Stimulated activated CD8-positive, alpha-beta memory T cell treated with anti-CD3 and anti-CD28 coated beads, Interleukin-4, amount 100 ng/mL, for 48 hours (primary cell): Measurements from ENCODE around the gene ALB.

Experiments used
- DNase-seq: peaks from one replicate; pipeline ENCODE4 v3.0.0-alpha.2; 2020

The ALB gene

DNA sequence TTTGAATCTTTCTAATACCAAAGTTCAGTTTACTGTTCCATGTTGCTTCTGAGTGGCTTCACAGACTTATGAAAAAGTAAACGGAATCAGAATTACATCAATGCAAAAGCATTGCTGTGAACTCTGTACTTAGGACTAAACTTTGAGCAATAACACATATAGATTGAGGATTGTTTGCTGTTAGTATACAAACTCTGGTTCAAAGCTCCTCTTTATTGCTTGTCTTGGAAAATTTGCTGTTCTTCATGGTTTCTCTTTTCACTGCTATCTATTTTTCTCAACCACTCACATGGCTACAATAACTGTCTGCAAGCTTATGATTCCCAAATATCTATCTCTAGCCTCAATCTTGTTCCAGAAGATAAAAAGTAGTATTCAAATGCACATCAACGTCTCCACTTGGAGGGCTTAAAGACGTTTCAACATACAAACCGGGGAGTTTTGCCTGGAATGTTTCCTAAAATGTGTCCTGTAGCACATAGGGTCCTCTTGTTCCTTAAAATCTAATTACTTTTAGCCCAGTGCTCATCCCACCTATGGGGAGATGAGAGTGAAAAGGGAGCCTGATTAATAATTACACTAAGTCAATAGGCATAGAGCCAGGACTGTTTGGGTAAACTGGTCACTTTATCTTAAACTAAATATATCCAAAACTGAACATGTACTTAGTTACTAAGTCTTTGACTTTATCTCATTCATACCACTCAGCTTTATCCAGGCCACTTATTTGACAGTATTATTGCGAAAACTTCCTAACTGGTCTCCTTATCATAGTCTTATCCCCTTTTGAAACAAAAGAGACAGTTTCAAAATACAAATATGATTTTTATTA lies 28.3 kb downstream of the ALB start:
- DNase-seq, result no peak

DNA sequence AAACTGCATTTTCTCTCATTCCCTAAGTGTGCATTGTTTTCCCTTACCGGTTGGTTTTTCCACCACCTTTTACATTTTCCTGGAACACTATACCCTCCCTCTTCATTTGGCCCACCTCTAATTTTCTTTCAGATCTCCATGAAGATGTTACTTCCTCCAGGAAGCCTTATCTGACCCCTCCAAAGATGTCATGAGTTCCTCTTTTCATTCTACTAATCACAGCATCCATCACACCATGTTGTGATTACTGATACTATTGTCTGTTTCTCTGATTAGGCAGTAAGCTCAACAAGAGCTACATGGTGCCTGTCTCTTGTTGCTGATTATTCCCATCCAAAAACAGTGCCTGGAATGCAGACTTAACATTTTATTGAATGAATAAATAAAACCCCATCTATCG lies 29.1 kb downstream of the ALB start:
- no peak for DNase-seq

DNA sequence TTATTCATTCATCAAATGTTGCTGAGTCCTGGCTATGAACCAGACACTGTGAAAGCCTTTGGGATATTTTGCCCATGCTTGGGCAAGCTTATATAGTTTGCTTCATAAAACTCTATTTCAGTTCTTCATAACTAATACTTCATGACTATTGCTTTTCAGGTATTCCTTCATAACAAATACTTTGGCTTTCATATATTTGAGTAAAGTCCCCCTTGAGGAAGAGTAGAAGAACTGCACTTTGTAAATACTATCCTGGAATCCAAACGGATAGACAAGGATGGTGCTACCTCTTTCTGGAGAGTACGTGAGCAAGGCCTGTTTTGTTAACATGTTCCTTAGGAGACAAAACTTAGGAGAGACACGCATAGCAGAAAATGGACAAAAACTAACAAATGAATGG lies 30.2 kb downstream of the ALB start:
- no peak for DNase-seq

DNA sequence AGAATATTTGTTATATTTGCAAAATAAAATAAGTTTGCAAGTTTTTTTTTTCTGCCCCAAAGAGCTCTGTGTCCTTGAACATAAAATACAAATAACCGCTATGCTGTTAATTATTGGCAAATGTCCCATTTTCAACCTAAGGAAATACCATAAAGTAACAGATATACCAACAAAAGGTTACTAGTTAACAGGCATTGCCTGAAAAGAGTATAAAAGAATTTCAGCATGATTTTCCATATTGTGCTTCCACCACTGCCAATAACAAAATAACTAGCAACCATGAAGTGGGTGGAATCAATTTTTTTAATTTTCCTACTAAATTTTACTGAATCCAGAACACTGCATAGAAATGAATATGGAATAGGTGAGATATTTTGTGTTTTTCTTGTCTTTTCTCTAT lies 31.9 kb downstream of the ALB start, which contains the start of gene AFP:
AFP (plus strand) TSS at position 238 of the 400 bp plus-strand sequence; CDS start at position 280, 42 bp downstream.
- DNase-seq, result no peak

DNA sequence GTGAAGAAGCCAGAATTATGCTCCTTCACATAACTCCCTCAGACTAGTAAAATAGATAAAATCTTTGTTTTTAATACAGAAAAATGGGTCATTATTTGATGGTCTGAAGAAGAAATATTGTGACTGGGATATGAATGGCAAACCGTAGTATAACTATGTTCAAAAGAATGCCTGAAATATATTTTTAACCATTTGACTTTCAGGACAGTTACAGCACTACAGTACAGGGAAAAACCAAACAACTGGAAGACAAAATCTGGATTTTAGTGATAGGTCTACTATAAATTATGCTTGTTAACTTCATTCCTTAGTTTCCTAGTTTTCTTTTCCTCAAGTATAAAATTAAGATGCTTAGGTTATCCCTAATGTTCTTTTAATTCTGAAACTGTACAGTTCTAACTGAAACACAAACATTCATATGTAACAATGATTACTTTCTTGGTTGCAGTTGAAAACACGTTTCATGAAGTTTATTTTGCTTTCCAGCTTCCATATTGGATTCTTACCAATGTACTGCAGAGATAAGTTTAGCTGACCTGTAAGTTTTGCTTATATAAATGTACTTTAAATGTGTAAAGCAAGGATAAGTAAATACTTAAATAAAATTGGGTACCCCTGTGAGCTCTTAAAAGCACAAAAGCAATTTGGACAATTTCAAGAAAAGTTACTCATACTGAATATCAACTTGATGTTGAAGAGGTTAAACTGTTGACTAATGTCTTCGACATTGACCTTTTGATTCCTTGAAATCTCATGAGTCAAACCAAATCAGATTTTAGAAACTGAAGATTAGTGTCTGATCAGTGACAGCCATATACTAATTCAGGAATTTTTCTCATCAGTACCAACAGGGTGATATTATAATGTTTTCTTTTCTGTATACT lies 32.8 kb downstream of the ALB start:
- no peak for DNase-seq

DNA sequence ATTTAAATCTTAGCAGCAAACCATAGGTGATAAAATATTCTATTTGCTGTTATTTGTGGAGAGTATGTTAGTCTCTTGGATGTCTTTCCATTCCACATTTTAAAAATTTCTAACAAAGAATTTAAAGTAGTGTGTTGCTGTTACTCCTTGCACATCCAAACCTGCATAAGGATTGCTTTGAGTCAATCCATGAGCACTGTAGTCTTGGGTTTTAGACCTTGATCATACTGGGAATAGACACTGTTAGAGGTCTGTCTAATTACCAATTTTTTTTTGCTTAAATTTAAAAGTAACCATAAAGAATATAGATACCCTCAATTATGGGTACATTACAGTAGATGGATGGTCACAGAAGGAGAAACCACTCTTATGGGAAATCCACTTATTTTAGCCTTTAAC lies 33.5 kb downstream of the ALB start:
- DNase-seq, result no peak

DNA sequence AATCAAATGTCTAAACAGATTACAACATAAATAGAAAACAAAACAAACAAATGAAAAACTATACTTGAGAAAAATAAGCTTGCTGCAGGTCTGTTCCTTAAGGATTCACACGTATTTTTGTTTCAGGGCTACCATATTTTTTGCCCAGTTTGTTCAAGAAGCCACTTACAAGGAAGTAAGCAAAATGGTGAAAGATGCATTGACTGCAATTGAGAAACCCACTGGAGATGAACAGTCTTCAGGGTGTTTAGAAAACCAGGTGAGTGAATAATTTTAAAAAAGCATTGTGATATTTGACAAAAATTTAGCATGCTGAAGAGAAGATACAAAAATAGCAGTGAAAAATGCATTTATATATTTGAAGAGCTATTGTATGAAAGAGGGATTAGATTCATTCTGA lies 34.0 kb downstream of the ALB start:
- DNase-seq, result no peak

DNA sequence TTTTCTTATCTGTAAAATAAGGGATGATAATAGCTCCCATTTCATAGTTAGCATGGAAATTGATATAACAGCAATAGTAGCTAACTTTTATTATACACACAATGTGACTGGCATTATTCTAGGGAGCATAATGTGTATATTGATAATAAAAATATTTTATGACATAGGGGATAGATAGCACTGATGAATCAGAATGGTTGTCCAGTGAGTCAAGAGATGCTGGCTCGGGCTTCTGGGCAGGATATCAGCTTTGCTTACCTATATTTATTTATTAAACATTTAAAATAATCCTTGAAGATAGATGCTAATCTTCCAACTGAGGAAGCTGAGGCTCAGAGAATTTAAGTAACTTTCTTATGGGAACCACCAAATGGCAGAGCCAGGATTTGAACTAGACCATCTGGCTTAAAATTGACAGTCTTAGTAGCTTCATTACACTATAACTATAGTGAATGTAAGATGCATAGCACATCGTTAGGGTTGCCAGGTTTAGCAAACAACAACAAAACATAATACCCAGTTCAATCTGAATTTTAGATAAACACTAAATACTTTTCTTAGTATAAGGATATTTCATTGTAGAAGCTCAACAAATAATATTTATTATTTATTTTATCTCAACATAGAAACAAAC lies 34.6 kb downstream of the ALB start:
- no peak for DNase-seq

DNA sequence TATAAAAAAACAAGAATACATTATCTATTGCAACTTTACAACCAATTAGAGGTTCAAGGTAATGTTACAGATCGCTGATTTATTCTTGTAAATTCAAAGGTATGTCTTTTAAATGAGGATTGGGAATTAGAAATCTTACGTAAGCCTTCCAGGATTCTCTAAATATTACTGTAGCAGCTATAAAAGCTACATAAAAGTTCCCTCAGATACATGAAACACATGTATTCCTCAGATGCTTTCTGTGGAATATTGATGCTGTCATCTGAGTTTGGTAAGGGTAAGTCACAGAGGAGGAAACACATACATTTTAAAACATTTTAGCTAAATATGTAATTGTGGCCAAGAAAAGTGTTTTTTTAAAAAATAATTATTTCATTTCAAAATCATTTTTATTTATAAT lies 35.4 kb downstream of the ALB start:
- no peak for DNase-seq

DNA sequence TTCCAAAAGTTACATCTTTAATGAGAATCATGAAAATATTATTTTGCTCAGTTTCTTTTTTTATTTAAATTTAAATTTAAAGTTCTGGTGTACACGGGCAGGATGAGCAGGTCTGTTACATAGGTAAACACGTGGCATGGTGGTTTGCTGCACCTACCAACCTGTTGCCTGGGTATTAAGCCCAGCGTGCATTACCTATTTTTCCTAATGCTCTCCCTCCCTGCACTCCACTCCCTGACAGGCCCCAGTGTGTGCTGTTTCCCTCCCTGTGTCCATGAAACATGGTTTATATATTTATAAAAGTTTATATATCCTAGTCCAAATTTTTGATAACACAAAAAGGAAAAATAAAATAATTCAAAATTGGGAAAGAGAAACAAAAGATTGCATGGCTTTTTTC lies 35.9 kb downstream of the ALB start:
- no peak for DNase-seq

DNA sequence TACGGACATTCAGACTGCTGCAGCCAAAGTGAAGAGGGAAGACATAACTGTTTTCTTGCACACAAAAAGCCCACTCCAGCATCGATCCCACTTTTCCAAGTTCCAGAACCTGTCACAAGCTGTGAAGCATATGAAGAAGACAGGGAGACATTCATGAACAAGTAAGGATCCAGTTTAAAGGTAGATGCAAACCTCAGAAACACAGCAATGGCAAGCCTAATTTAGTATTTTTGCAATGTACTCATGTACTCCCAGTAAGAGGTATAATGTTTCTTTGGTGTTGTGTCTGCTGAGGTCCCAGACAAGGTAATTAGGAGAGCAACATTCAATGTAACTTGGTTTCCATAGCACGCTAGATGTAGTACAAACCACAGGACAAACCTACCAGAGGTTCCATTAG lies 36.6 kb downstream of the ALB start:
- DNase-seq, result no peak

DNA sequence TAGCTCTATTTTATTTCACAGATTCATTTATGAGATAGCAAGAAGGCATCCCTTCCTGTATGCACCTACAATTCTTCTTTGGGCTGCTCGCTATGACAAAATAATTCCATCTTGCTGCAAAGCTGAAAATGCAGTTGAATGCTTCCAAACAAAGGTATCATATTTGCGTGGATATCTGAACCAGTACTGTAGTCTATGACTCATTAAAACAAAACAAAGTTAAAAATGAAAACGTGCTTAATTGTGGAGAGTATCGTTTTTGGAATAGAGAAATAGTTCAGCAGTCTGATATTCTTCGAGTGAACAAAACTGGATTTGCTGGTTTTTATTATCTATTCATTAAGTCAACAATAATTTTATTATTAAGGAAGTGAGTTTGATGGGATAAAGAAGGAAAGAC lies 38.2 kb downstream of the ALB start:
- DNase-seq, result no peak

DNA sequence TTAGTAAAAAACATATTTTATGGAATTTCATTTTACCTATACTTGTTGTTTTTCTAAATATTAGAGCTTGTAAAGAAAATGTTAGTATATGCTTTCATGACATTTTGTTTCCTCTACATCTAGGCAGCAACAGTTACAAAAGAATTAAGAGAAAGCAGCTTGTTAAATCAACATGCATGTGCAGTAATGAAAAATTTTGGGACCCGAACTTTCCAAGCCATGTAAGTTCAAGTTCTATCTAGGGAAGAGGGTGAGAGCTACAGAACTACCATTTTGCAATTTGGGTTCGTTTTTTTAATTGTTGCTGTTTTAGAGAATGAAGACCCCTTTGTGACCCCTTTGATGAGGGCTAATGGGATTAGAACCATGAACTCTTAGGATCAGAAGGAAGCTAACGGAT lies 39.1 kb downstream of the ALB start:
- no peak for DNase-seq

DNA sequence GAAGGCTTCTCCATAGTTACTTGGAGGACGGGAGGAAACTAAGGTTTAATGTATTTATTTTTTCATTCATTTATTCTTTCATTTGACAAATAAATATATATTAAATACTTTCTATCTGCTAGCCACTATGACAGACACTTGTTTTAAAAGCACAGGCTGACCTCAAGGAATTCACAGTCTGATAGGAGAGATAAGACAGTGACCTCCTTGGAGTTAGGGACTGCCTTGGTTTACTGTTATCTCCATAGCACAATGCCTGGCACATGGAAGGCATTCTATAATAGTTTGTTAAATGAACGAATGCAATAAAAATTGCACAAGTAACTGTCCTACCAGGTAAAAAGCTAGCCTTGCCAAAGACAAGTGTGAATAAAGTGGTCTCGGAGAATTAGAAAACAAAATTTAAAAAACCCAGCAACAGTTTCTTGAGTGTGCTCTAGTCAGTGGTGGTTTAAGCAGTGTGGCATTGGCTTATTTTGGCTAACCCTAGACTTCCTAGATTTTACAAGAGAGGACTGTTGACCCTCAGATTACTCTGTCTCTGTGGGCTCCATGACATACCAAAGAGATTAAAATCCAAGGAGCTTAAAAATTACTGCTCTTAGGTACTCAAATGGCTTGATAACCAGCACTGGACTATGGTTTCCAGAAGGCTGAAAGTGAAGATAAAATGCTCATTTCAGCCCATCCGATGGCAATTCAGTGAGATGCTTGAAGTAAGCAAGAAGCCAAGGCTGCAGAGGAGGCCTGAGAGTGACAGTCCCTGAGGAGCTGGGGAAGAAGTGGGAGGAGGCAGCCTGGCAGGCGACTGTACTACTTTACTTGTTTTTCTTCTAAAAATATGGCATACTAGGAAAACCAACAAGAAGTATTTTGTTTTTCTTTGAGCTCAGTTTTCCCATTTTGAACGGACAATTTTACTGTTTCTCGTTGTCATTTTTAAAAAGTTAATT lies 41.6 kb downstream of the ALB start:
- DNase-seq, result no peak

DNA sequence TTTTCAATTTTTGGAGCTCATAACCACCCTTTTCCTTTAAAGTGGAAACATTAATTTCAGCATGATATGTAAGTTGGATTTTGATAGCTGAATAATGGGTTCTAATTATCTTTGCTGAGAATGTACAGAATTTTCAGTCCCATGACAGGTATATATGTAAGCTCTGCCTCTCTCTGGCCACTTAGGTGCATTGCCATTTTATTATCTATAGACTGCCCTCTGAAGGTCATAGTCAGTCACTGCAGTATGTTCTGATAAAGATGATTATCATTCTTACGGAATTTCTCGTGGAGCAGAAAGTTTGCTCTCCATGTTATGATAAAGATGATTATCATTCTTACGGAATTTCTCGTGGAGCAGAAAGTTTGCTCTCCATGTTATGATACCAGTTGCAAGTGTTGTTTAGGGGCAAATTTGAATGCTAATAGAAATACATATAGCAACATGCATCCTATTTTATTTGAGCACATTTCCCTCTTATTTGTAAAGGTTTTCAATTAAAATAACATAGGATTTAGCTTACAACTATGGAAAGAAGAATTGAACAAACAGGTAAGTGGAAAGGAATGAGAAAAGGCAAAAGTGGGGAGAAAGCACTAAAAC lies 42.4 kb downstream of the ALB start:
- no peak for DNase-seq

DNA sequence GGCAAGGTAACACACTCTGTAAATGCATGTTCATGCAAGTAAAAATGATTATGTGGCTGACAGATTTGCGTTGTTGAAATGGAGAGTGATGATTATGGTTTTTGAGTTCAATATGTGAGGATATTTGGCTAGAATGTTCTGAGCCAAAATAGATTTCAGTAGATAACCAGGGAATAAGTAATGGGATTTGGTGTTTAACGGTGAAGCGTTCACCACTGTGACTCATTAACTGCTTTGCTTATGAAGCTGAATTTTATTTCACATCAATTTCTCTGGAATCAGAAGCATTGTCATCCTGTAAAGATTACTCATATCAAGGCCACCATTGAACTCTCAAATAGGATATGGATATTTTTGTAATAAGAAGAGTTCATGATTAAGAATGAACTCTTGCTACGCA lies 43.6 kb downstream of the ALB start:
- DNase-seq, result no peak

DNA sequence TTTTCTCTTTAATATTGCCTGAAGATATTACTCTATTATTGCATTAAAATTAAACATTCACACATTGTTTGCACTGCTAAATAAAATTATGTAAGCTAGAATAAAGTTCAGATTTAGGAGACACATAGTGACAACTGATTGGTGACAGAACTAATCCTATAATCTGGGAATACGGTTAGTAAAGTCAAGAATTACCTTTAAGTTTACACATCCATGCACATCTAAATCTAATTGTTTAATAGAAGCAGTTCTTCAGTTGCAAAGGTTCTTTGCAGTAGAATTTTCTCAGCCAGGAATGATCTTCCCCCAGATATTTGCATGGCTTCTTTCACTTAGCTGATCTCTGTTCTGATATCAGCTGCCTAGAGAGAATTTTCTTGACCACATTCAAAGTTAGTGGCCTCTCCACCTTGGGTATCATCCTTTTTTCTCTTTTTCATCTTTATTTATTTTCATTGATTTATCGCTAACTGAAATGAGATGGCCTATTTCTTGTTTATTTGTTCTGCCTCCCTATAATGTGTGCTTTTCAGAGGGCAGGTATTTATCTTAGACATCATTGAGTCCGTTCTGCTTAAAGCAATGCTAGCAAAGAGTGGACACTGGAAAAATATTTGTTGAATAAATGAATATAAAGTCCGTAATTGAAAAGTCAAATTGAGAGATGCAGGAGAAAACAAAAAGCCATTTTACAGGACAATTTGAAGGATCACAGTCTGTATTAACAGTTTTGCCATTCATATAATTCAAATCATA lies 44.5 kb downstream of the ALB start:
- DNase-seq, result no peak

DNA sequence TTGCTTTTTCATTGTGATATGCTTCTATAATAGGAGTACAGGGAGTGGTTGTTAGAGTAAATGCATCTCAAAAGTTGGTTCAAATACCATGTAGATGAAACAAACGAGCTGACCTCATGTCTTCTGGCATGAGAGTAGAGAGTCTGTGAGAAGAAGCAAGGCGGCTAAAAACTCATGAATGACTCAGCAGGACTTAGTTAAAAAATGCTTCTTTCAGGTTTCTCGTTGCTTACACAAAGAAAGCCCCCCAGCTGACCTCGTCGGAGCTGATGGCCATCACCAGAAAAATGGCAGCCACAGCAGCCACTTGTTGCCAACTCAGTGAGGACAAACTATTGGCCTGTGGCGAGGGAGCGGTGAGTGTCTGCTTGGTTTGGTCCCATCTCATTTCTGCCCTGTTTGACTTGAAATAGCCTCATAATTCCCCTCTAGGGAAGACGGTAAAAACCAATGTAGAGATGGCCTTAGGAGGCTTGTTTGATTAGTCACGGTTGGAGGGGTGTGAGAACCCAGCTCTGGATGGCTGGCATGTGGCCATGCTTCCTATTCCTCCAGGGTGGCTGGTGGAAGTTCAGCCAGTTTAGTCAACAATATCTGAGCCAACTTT lies 46.4 kb downstream of the ALB start:
- DNase-seq, result no peak

DNA sequence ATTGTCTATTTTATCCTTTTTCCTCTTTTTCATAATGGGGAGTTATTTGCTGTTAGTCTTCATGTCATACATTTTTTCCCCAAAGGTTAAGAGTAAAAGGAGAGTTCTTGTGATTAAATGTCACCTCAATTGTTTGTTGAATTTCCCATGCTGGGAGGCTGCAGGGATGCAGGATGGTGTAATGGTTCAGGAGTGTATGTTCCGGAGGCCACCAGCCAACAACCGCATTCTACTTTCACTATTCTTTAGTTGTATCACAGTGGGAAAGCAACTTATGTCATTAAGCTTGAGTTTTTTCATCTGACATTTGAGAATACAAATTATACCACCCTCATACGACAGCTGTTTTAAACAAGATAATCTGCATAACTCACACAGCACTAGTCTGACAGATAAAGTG lies 47.3 kb downstream of the ALB start:
- DNase-seq, result no peak

DNA sequence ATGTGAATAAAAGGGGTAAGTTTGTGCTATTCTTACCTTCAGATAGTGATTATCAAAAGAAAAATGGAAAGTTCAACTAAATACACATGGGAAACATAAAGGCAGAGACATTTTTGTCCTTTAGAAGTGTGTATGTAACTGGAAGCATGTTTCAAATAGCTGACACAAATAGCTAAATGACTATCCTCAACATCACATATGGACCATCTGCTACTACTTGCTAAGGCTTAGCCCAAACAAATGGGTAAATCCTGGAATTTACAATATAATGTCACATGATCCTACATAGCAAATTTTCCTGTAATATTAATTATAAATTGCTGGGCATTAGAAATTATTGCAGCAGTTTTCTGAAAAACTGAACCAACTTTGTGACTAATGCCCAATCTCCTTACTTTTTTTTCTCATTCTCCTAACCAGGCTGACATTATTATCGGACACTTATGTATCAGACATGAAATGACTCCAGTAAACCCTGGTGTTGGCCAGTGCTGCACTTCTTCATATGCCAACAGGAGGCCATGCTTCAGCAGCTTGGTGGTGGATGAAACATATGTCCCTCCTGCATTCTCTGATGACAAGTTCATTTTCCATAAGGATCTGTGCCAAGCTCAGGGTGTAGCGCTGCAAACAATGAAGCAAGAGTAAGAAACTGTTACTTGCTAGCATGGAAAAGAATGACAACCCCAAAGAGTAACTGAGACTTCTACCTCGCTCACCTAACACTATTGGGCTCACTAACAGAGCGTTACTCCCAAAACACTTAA lies 48.1 kb downstream of the ALB start:
- DNase-seq, result no peak
